Measurements from ENCODE around the gene PSMD13. TPM values are rescaled to one million over a fixed set of nuclear protein-coding genes. Genes with fewer than 3 reads are reported as not detected.

The PSMD13 gene
- total RNA-seq, 1 experiment from 2014 or later, result 179 TPM

DNA sequence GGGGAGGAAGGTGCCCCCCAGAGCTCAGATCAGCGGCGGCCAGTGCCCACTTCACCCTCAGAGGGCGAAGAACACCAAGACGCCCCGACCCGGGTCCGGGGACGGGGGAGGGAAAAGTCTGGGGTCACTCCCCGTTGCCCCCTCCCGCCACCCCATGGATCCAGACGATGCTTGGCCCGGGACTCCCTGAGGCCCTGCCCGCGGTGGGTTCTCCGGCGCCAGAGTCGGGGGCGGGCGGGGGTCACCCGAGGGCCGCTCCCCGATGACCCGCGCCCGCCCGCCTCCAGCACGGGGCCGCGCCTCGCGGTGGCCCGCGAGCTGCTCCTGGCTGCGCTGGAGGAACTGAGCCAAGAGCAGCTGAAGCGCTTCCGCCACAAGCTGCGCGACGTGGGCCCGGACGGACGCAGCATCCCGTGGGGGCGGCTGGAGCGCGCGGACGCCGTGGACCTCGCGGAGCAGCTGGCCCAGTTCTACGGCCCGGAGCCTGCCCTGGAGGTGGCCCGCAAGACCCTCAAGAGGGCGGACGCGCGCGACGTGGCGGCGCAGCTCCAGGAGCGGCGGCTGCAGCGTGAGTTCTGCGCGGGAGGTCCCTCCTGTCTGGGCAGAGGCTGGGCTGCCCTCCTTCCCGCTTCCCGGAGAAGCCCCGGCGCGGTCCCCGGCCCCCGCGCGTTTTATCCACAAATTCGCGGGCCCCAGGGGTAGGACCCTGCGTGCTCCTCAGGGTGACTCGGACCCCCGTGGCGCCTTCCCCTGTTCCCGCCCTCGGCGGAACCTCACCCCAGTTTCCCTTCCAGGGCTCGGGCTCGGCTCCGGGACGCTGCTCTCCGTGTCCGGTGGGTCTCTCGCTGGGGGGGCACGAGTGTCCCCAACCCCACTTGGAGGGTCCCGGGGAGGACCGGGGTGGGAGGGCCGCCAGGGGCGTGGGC is 42.5 kb downstream of the PSMD13 start:
- no peaks in the 10 kb centered on the region for H3K79me2 ChIP-seq (ENCODE audit: insufficient read depth, low read length)
- no peak for DNase-seq (ENCODE audit: low read depth, low spot score)
- H3K9me2 ChIP-seq (ENCODE audit: insufficient read depth), result no peaks in the 10 kb centered on the region
- POLR2A ChIA-PET, result no interaction called here
- H4K20me1 ChIP-seq (ENCODE audit: insufficient read depth), result no peaks in the 10 kb centered on the region
- no peak overlapping the region for H3K4me3 ChIP-seq (replicated peaks in 1 of 2; ENCODE audit: low read depth in 1 of 2, low read length in 2 of 2)
- no peak overlapping the region for H3K27ac ChIP-seq (ENCODE audit: low read depth, low read length)
- H3K9ac ChIP-seq (ENCODE audit: low read length), result no peak overlapping the region
- no peaks in the 10 kb centered on the region for H3K9me3 ChIP-seq (ENCODE audit: control insufficient read depth in 1 of 2, insufficient read depth in 1 of 2, low read depth in 1 of 2, low read length in 2 of 2)
- no peak for ATAC-seq
- peaks cover 0 to 3% of the 10 kb centered on the region in 2 experiments; a peak in 1 of 4 replicates for H3K4me1 ChIP-seq (ENCODE audit: control insufficient read depth in 1 of 2, insufficient read depth in 2 of 2, low read length in 2 of 2)
- H2AFZ ChIP-seq (ENCODE audit: low read depth, low read length, poor library complexity, severe bottlenecking), result no peak overlapping the region
- CTCF ChIA-PET, result no interaction called here
- no peaks in the 10 kb centered on the region for H3K36me3 ChIP-seq (ENCODE audit: control insufficient read depth in 1 of 2, insufficient read depth in 2 of 2, low read length in 2 of 2)
- no peaks in the 10 kb centered on the region for H3K27me3 ChIP-seq (ENCODE audit: insufficient read depth, low read length)
- H3K4me2 ChIP-seq (ENCODE audit: low read length), result no peak overlapping the region
- intact Hi-C loops (cut with micrococcal nuclease), result no loop called here
- BruUV-seq (replicated peaks), result no TSS peak
- RAD21 ChIA-PET (ENCODE audit: low non-redundant PET in 1 of 2, low total read pairs in 2 of 2, uncharacterized antibody in 2 of 2, unreplicated experiment in 2 of 2), result no interaction called here
- TF ChIP-seq ZFX (IDR thresholded peaks at IDR 0.05) (no peak), CEBPB (IDR thresholded peaks at IDR 0.05; ENCODE audit: low read depth) (no peak), SIN3A (IDR thresholded peaks at IDR 0.05; ENCODE audit: low read depth) (no peak), EZH2 (IDR thresholded peaks at IDR 0.05) (no peak), POLR2A (IDR thresholded peaks at IDR 0.05; ENCODE audit: borderline replicate concordance, extremely low read depth, insufficient read depth, insufficient read length) (no peak), FOSL1 (IDR thresholded peaks at IDR 0.05; ENCODE audit: low read depth) (no peak)
- TF ChIP-seq, protein P1, sequence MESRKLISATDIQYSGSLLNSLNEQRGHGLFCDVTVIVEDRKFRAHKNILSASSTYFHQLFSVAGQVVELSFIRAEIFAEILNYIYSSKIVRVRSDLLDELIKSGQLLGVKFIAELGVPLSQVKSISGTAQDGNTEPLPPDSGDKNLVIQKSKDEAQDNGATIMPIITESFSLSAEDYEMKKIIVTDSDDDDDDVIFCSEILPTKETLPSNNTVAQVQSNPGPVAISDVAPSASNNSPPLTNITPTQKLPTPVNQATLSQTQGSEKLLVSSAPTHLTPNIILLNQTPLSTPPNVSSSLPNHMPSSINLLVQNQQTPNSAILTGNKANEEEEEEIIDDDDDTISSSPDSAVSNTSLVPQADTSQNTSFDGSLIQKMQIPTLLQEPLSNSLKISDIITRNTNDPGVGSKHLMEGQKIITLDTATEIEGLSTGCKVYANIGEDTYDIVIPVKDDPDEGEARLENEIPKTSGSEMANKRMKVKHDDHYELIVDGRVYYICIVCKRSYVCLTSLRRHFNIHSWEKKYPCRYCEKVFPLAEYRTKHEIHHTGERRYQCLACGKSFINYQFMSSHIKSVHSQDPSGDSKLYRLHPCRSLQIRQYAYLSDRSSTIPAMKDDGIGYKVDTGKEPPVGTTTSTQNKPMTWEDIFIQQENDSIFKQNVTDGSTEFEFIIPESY (IDR thresholded peaks at IDR 0.05; ENCODE audit: extremely low read depth, insufficient replicate concordance, low read length), result no peak

Measured in HCT116 (cell line).